CD4-positive, alpha-beta T cell treated with Interleukin-10 for 1 hour (primary cell): ENCODE measurements around the gene SYNPR.

ENCODE experiments used
- DNase-seq: peaks from one replicate; pipeline ENCODE4 v3.0.0-alpha.2; 2020

Gene SYNPR

DNA sequence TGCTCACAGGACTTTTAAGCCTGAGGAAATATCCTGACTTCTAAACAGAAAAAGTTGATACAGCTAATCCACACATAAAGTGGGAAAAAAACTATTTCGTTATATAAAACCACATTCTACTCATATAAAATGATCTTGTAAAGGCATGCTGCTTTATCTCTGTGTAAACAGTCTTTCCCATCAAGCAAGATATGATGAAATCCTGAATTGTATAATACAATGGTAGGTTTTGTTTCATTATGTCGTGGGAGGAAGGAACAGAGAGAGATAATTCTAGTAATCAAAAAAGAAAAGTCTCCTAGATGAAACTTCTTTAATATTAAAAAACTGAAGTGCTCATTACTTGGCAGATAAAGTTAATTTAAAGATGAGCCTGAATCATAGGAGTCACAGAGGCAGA is 281.8 kb downstream of the SYNPR start:
- DNase-seq, result no peak

DNA sequence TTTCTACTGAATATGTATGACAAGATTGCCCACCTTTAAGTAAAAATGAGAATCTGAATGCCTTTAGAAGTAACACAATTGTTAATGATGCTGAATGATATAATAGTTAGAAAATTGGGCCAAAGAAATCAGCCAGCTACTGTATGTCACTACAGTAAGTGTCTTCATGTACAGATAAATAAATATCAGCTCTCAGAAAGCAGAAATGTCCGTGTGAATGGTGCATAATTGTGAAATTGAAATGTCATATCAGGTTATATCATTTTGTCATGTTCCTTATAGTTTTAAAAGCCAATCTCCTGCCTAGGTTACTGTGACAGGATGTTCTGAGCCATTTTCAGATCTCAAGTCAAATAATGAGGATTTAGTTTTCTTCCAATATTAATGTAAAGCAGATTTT is 283.8 kb downstream of the SYNPR start:
- no peak for DNase-seq

DNA sequence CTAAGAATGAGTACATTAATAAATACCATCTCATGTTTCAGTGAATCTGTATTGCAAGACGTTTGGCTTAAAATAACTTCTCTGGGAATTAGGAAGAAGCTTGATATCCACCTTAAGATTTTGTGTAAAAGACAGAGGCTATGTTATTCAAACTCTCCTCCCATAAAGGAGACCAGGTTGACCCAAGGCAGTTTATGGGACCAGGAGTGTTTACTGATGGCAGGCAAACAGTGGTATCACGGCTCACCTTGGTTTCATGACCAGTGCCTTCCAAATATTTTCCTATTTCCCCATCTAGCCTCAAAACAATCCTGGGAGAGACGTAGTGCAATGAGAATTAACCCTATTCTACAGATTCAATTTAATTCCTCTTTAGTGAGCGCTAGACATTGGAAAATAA is 284.2 kb downstream of the SYNPR start:
- DNase-seq, result no peak

DNA sequence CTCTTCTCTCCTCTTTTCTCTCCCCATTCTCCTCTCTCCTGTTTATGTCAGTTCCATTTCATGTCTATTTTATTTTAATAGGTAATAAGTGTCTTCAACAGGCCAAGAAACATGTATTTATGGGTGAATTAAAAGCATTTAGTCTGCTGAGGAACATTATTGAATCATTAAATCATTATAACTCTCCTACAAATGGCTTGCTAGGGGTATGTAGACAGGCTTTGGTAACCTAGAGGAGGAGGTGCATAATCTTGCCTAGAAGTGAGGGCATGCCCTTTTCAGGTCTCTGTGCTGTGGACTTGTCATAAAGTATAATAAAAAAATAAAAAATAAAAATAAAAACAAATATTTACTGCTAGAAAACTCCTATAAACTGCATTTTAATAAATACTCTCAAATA is 285.5 kb downstream of the SYNPR start:
- DNase-seq, result no peak

DNA sequence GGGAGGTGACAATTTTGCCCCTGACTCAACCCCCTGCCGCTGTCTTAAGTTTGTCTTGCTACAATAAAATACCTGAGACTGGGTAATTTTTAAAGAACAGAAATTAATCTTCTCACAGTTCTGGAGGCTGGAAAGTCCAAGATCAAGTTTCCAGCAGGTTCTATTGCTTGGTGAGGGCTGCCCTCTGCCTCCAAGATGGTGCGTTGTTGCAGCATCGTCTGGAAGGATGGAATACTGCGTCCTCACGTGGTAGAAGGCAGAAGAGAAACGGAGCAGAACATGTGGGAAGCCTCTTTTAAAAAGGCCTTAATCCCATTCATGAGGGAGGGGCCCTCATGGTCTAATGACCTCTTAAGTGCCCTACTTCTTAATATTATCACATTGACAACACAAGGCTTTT is 287.1 kb downstream of the SYNPR start:
- DNase-seq, result no peak

DNA sequence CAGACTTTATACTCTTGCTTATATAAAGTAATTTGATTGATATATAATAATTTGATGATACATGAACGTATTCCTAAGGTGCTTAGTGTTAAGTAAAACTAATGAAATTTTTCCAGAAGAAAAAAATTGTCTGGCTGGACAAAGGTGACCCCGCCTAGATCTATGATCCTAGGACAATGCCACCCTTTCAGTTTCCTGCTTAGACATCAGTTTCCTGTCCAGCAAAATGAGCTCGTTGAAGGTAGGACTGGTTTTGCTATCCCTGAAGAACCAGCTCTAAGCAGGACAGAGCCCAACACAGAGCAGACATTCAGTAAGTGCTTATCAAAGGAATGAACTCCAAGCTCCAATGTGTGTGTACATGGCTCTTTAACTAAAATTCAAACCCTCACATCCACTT is 293.6 kb downstream of the SYNPR start:
- no peak for DNase-seq

DNA sequence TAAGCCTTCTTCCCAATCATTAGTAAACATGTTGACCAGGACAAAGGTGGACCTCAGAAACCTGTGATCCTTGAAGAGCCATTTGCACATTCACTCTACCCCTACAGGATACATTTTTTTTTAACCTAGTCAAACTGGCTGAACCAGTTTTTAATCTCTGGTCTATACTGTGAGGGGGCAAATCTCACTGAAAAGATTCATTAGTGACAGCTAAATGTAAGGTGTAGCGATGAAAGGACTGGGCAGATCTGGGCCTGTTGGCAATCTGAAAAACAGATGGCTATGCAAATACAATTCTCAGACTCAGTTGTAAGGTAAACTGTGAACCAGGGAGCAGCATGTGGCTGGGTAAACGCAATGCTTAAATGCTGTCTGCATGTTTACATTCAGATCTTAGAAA is 298.7 kb downstream of the SYNPR start:
- no peak for DNase-seq

DNA sequence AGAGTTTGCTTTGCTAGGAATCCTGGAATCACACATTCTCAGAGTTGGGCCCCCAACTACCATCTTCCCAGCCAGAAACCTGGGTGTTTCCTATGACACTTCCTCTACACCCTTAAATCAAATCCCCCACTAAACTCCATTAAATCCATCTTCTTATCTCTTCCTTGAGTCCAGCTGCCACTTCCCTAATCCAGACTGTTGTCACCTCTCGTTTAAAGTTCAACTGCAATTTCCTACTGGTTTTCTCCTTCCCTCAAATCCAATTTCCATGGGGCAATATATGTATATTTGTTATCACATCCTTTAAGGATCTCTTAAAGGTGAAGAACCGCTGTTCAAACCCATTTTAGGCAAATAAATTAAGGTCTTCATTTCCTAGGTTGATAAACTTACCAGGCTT is 300.8 kb downstream of the SYNPR start:
- no peak for DNase-seq

DNA sequence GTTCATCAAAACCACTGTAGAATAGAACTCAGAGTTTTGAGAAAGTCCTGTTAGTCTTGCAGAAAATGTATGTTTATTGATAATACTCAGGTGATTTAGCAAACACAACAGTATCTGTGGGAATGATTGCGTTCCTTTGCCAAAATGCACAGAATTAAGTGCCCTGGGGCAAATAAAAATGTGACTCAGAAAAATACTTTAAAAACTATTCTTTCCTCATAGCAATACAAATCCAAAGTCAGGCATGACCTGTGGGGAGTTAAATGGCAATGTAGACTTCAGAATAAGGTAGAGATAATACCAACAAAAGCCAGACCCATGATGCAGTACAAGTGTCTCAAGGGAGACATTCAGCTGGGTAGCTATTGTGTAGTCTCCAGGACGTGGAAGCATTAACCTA is 302.0 kb downstream of the SYNPR start:
- DNase-seq, result no peak

DNA sequence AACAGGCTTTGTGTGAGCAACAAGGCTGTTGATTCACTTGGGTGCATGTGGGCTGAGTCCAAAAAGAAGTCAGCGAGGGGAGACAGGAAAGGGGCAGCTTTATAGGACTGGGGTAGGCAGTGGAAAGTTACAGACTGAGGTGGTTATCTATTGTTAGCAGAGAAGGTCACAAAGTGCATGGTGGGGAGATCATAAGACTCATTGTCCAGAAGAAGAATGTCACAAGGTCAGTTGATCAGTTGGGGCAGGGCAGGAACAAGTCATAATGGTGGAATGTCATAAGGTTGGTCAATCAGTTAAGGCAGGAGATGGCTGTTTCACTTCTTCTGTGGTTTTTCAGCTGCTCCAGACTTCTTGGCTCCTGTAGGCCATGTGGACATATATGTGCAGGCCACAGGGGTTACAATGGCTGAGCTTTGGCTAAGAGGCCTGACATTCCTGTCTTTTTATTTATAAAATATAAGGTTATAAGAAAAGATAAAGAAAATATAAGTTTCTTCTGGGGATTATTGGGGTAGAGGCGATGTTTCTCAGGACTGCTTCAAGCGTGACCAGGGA is 304.9 kb downstream of the SYNPR start:
- DNase-seq, result no peak

DNA sequence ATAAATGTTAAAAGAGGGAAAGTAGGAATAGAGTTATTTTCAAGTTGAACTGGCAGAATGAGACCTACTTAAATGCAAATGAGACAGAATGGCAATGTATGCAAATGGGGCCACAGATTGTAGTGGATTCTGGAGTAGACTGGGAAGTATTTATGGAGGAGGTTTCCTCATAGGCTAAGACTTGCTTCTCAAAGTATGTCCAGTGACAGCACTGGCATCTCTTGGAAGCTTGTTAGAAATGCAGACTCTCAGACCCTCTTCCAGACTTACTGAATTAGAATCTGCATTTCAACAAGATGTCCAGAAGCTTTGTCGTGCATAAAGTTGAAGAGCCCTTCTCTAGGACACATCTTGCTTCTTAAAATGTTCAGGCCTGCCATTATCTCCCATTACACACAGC is 306.6 kb downstream of the SYNPR start:
- DNase-seq, result no peak

DNA sequence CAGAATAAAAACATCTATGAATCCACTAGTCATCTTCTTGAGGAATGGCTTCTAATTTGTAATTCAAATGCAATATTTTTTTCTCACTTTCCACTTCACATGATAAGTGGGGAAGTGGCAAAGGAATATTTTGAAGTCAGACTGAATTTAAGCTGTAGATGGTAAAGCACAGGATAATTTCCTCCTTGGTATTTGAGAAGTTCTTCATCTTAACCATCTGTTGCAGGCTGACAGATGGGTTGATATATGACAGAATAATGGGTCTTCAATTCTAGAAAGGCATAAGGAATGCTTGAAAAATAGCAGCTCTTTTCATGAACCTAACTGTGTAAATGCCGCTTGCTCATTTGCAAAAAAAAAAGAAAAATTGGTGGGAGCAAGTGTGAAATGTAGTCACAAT is 307.8 kb downstream of the SYNPR start:
- no peak for DNase-seq

DNA sequence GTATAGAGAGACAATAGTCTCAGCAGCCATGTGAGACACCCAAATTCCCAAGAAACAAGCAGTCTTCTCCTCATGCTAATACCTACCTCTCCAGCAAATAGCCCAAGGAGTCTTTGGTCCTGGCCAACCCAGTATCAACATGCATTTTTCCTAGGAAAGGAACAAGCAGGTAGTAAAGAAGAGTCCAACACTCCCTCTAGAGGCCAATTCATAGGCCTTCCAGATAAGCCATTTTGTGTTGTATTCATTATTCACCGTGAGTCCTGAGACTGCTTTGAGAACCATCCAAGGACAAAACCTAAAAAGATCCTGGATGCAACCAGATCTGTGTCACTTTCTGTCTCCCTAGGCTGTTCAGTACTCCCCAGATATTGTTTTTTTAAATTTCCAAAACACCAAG is 310.8 kb downstream of the SYNPR start:
- no peak for DNase-seq

DNA sequence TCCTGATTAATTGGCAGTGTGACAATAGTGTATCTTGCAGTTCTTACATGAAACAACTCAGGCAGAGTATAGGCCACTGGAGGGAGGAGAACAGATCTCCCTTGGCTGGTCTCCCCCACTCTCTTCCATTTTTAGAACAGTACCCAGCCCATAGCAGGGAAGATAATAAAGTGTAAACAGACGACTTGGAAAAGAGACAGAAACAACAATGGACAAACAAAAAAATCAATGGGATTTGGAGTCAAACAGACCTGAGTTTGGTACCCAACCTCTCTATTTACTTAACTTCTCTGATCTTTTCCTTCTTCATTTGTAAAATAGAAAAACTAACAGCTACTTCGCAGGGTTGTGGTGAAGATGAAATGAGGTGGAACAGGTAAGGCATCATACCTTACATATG is 315.7 kb downstream of the SYNPR start:
- no peak for DNase-seq

DNA sequence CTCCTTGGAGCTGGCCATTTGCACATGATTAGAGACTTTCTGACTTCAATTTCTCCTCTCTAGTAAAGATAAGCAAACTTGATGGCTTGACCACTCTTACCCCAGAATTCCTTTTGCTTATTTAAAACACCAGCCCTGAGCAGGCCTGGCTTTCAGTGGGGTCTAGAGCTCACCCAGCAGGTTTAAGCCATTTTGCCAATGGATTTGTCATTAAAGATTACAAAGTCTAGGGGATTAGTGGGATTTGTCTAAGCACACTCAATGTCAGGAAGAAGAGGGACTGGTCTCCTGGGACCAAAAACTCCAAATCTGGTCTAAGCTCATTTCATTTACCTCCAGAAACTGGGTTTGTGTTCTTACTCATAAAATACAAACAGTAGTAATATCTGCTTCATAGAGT is 317.1 kb downstream of the SYNPR start:
- no peak for DNase-seq

DNA sequence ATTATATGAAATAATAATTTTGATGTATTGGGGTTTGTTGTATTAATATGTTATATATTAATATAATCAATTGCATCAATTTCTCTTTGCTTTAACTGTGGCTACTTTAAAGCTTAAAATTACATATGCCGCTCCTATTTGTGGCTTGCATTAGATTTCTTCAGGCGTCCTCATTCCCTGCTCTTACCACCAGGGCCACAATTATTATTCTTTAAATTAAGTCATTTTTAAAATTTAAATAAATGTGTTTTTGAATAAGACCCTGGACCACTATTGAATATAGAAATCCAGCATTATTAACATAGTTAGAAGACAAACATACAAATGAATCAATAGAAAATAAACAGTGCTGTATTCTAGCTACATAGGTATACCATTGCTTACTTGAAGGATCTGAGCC is 318.9 kb downstream of the SYNPR start:
- DNase-seq, result no peak

DNA sequence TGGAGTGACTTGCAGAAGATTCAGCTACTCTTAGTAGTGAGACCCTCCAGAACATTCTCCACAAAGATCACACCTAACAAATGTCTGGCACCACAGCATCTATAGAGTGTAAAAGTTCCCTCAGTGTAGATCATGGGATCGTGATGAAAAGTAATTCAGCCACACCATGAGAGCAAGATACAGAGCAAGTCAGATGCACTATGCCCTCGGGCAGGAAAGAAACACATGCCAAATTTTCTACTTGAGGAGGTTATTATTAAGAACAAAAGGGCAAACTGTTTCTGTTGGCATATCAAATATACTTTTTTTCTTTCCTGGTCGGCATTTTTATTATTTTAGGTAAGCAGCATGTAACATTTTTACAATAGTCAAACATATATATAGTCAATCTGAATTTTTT is 329.6 kb downstream of the SYNPR start:
- no peak for DNase-seq

DNA sequence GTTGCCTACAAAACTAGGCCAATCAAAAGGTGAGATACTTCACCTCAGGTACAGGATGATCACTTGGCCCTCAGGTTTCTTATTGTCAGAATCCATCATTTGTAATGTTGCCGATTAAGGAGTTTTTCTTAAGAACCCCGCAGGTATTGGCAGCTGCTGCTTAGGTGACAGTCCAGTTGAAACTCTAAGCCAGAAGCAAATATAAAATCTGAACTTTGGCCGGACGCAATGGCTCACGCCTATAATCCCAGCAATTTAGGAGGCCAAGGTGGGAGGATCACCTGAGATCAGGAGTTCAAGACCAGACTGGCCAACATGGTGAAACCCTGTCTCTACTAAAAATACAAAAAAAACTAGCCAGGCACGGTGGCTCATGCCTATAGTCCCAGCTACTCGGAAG is 331.3 kb downstream of the SYNPR start:
- no peak for DNase-seq

DNA sequence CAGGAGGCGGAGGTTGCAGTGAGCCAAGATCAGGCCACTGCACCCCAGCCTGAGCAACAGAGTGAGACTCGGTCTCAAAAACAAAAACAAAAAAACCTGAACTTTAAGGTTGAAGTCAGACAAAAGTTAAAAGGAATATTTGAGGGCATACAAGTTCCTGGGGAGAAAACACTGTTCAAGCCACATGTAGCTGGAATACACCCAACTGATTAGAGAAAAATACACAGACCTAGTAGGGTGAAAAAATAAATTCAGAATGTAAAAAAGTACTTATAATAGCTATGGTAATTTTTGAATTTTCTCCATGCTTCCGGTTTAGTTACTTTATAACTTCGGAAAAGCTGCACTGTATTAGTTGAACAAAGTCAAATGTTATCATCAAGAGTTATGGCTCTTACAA is 331.7 kb downstream of the SYNPR start:
- no peak for DNase-seq

DNA sequence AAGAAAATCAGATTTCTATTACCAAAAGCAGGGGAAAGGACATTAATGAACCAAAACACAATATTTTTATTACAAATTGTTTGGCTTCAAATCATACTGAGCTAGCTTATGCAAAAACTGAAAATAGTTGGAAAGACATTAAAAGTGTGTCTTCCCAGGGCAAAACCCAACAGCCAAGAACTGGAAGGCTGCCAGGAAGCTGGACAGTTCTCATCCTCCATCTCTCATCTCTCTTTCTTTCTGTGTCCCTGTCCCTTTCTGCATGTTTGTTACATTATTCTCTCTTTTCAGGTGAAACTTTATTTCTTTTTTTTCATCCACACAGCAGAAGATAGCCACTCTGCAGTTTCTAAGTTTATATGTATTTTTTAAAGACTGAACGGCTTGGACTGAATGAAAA is 333.3 kb downstream of the SYNPR start:
- no peak for DNase-seq

DNA sequence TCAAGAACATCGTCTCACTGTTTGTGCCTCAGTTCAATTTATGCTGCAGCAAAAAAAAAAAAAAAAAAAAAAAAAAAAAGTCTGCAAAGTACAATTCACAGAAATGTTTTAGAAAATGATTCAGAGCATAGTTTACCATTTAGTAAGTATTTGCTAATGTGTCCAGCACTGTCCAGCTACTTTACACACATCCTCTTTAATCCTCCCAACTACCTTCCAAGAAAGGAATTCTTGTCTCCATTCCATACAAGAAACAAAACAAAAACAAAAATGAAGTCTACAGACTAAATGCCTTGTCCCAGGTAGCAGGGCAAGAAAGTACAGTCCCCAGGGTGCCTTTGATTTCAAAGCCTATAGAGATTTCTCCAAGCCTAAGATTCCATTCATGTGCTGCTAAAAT is 335.5 kb downstream of the SYNPR start:
- DNase-seq, result no peak

DNA sequence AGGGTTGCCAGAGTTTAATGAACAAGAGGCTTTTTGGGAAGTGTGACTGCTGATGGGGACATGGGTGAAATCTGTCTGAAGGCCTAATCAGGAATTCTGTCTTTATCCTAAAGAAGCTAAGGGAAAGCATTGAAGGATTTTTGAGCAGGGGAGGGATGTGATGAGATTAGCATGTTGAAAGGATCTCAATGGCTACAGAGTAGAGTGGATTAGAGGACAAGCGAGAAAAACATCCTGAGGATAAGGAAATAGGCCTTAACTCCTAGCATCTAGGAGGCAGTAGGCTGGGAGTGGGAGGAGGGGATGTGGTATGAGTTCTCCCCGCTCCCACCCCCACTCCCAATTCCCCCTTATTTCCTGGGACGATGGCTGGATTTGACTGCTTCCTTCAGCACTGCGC is 339.3 kb downstream of the SYNPR start:
- DNase-seq, result no peak

DNA sequence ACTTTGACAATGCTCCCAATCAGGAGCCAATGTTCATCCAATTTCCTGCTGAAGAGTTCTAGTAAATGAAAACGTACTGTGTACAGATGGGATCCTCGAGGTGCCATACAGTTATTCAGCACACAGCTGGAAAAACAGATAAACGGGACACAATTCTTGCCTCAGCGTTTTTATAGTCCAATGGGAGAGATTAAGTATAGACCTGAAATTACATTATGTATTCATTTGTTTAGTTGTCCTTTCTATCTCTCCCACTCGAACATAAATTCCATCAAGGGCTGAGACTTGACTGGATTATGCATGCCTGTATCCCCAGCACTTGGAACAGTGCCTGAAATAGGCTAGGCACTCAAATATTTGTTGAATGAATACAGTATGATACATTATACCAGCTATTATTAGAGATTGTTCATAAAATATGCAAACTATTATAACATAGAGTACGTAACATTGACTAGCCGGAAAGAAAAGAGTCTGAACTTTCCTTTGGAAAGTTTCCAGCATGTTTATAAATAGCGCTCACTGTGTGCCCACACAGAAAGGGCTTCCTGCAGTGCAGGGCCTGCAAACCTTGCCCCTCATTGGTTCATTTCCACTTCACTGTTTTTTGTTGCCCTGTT is 346.9 kb downstream of the SYNPR start:
- no peak for DNase-seq

DNA sequence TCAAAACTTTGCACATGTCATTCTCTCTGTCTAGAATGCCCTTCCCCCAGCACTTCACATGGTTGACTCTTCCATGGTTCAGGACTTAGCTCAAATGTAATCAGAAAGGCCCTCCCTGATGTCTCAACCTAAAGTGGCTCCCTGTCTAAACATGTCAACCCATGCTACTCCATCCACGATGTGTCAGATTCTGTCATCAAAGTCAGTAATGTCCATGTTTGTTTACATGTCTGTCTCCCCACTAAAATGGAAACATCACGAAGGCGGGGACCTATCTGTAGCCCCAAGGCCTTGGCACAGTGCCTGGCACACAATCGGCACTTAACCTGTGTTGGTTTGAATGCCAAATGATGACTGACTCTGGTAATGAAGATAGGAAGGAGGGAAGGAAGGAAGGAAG is 353.6 kb downstream of the SYNPR start:
- no peak for DNase-seq

DNA sequence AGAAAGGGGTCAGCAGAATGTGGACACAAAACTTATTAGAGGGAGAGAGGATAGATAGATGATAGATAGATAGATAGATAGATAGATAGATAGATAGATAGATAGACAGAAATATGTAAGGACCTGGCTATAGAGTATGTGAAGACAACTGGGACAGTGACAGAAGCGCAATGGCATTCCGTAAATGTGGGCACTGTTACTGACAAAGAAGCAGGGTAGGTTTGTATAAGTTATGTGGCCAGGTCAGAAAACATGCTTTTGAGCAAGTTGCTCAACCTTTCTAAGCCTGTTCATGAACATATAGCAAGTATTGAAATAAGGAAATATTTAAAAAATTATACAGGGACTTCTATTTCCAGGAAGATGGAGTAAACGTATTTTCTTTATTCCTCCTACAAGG is 357.1 kb downstream of the SYNPR start:
- DNase-seq, result no peak

DNA sequence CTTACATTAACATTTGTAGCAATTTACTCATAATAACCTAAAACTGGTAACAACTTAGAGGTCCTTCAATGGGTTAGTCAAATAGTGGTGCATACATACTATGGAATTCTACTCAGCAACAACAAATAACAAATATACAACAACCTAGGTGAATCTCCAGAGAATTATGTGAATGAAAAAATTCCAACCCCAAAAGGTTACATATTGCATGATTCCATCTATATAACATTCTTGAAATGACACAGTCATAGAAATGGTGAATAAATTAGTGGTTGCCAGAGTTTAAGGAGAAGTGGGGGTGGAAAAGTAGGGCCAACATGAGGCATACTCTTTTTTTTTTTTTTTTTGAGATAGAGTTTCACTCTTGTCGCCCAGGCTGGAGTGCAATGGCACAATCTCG is 361.7 kb downstream of the SYNPR start:
- no peak for DNase-seq
